Parathyroid adenoma (tissue), 2 donors: ENCODE measurements around the gene TMEM186.

Experiments used
- H2AFZ ChIP-seq: fragments of 300-600 bp; sonication (generic); one replicate; pipeline ENCODE4 v1.7.0; 2017; ENCODE audit warnings: antibody characterized with exemption, mild to moderate bottlenecking
- H3K27ac ChIP-seq: fragments of 300-600 bp; sonication (generic); one replicate; pipeline ENCODE4 v1.7.0; 2017
- H3K27me3 ChIP-seq: fragments of 300-600 bp; sonication (generic); one replicate; pipeline ENCODE4 v1.7.0; 2017; ENCODE audit warnings: low read length; ENCODE audit not compliant: control insufficient read depth, insufficient read depth
- H3K36me3 ChIP-seq: fragments of 300-600 bp; sonication (generic); one replicate; pipeline ENCODE4 v1.7.0; 2017; ENCODE audit warnings: low read length; ENCODE audit not compliant: control insufficient read depth, insufficient read depth
- H3K4me1 ChIP-seq: fragments of 300-600 bp; sonication (generic); one replicate; pipeline ENCODE4 v1.7.0; 2017; ENCODE audit warnings: control low read depth
- H3K4me2 ChIP-seq: fragments of 300-600 bp; sonication (generic); one replicate; pipeline ENCODE4 v1.7.0; 2017; ENCODE audit warnings: low read length
- H3K4me3 ChIP-seq: fragments of 300-600 bp; sonication (generic); one replicate; pipeline ENCODE4 v1.7.0; 2017; ENCODE audit warnings: low read depth, low read length
- H3K79me2 ChIP-seq: fragments of 300-600 bp; sonication (generic); one replicate; pipeline ENCODE4 v1.7.0; 2017; ENCODE audit warnings: control low read depth
- H3K9ac ChIP-seq: fragments of 300-600 bp; sonication (generic); one replicate; pipeline ENCODE4 v1.7.0; 2017; ENCODE audit warnings: mild to moderate bottlenecking
- H3K9me3 ChIP-seq: fragments of 300-600 bp; sonication (generic); one replicate; pipeline ENCODE4 v1.7.0; 2017; ENCODE audit warnings: low read length; ENCODE audit not compliant: control insufficient read depth
- CTCF ChIP-seq: fragments of 300-600 bp; sonication (generic); IDR thresholded peaks from one replicate; pipeline ENCODE4 v1.7.0; 2017; ENCODE audit warnings: antibody characterized with exemption, mild to moderate bottlenecking
- donor health status: primary hyperparathyroidism.

The TMEM186 gene

GRCh38 chr16:8816967-8817655 lies 19.7 kb upstream of the TMEM186 start:
- Histone ChIP-seq H3K4me1 (no peaks in the 10 kb centered on the region), H3K27me3 (no peaks in the 10 kb centered on the region), H3K9me3 (no peaks in the 10 kb centered on the region), H3K27ac (no peak overlapping the region), H3K79me2 (peaks cover 11% of the 10 kb centered on the region), H3K4me3 (no peak overlapping the region), H3K4me2 (no peak overlapping the region), H2AFZ (no peak overlapping the region), H3K36me3 (no peaks in the 10 kb centered on the region), H3K9ac (no peak overlapping the region)
- no peak for TF ChIP-seq CTCF

GRCh38 chr16:8814095-8814806 lies 16.8 kb upstream of the TMEM186 start:
- H3K9me3 ChIP-seq: no peaks in the 10 kb centered on the region

GRCh38 chr16:8812162-8812843 lies 14.9 kb upstream of the TMEM186 start:
- Histone ChIP-seq H3K4me3 (no peak overlapping the region), H2AFZ (no peak overlapping the region), H3K27me3 (no peaks in the 10 kb centered on the region), H3K9me3 (no peaks in the 10 kb centered on the region), H3K4me2 (no peak overlapping the region), H3K4me1 (no peaks in the 10 kb centered on the region), H3K9ac (no peak overlapping the region), H3K79me2 (peaks cover 12% of the 10 kb centered on the region), H3K27ac (no peak overlapping the region), H3K36me3 (no peaks in the 10 kb centered on the region)
- TF ChIP-seq CTCF: no peak

More at GRCh38 chr16:8814095-8814806, 16.8 kb upstream of the TMEM186 start:
- no peak overlapping the region for H2AFZ ChIP-seq
- H3K9ac ChIP-seq: no peak overlapping the region
- no peak overlapping the region for H3K4me2 ChIP-seq
- H3K4me3 ChIP-seq: no peak overlapping the region
- peaks cover 12% of the 10 kb centered on the region for H3K79me2 ChIP-seq
- no peaks in the 10 kb centered on the region for H3K4me1 ChIP-seq
- H3K36me3 ChIP-seq: no peaks in the 10 kb centered on the region
- no peaks in the 10 kb centered on the region for H3K27me3 ChIP-seq
- TF ChIP-seq CTCF: no peak
- H3K27ac ChIP-seq: no peak overlapping the region

GRCh38 chr16:8808613-8809353 lies 11.3 kb upstream of the TMEM186 start:
- Histone ChIP-seq H3K27ac (no peak overlapping the region), H3K4me1 (no peaks in the 10 kb centered on the region), H3K79me2 (peaks cover 12% of the 10 kb centered on the region), H3K9ac (no peak overlapping the region), H3K4me3 (no peak overlapping the region), H3K4me2 (no peak overlapping the region), H3K9me3 (no peaks in the 10 kb centered on the region), H2AFZ (no peak overlapping the region), H3K27me3 (no peaks in the 10 kb centered on the region), H3K36me3 (no peaks in the 10 kb centered on the region)
- no peak for TF ChIP-seq CTCF
